SU-DHL-6 (cell line): ENCODE results near the gene MGME1.

Experiments used
- CTCF ChIP-seq: fragments of 200-600 bp; sonication (generic); IDR thresholded peaks from one replicate; pipeline ENCODE4 v1.5.1; 2017; ENCODE audit warnings: antibody characterized with exemption, mild to moderate bottlenecking, low read length, moderate library complexity; ENCODE audit not compliant: insufficient read depth, poor library complexity, severe bottlenecking
- EZH2phosphoT487 ChIP-seq: fragments of 200-600 bp; sonication (generic), shearing (Covaris generic); conservative IDR thresholded peaks from 2 replicates; pipeline ENCODE4 v1.6.1; 2018; ENCODE audit warnings: mild to moderate bottlenecking, antibody characterized with exemption, low read length, moderate library complexity, mixed read lengths

DNA sequence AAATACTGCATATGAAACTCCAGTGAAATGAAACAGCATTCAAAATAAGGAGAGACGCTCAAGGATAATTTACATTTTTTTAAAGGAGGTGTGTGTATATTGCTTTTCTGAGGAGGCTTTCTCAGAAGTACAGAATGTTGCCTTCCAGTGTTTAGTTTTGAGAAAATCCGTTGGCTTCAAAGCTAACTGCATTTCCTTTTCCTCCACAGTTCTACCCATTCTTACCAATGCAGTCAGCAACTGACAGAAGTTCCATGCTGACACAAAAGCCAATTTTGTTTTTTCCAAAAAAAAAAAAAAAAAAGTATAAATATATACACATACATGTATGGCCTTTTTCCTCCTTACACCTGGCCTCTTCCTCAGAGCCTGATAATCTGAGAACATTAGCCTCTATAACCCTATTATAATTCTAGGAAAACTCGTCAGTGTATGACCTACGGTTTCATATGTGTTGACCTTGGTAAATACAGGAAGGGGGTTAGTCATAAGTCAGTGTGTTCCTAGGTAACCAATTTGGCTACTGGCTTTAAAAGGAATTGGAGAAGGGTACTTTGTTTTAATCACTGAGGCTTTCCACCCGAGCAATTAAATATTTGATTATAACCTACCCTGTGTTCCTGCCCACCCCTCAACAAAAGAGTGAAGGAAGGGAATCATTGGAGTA is 24.2 kb downstream of the MGME1 start:
- TF ChIP-seq CTCF (no peak), EZH2phosphoT487 (no peak)
